B cell (primary cell): ENCODE results near the gene CATSPERE.

Experiments used
- EZH2 ChIP-seq: IDR thresholded peaks from 2 replicates; pipeline ENCODE4 v1.6.1; 2012; ENCODE audit warnings: borderline replicate concordance, low read depth, mild to moderate bottlenecking, moderate library complexity, low read length; ENCODE audit not compliant: insufficient read depth, poor library complexity, severe bottlenecking
- TF ChIP-seq, protein P1 (sequence below): fragments of 200-600 bp; IDR thresholded peaks from one replicate; pipeline ENCODE4 v1.8.0; 2022; ENCODE audit warnings: antibody characterized with exemption, mild to moderate bottlenecking

DNA sequence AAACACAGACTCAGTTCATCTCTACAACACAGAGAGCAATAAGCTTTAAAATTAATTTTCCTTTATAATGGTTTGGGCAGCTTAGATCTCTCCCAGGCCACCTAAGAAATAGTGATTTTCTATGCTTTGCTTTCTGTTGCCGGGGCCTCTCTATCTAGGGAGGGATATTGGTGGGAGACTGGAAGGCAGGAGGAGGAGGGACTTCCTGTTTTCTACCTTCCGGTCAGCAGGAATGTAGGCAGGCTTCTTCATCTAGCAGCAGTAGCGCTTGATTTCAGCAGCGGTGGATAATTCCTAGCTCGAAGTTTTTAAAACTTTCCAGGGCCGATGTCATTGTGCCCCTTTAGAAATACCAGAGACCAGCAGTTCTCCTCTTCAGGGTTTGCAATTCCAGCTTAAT lies 186.7 kb downstream of the CATSPERE start:
- TF ChIP-seq, protein P1, sequence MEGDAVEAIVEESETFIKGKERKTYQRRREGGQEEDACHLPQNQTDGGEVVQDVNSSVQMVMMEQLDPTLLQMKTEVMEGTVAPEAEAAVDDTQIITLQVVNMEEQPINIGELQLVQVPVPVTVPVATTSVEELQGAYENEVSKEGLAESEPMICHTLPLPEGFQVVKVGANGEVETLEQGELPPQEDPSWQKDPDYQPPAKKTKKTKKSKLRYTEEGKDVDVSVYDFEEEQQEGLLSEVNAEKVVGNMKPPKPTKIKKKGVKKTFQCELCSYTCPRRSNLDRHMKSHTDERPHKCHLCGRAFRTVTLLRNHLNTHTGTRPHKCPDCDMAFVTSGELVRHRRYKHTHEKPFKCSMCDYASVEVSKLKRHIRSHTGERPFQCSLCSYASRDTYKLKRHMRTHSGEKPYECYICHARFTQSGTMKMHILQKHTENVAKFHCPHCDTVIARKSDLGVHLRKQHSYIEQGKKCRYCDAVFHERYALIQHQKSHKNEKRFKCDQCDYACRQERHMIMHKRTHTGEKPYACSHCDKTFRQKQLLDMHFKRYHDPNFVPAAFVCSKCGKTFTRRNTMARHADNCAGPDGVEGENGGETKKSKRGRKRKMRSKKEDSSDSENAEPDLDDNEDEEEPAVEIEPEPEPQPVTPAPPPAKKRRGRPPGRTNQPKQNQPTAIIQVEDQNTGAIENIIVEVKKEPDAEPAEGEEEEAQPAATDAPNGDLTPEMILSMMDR, result no peak
- no peak for TF ChIP-seq EZH2
